Measurements from ENCODE around the gene CD83. TPM values are rescaled to one million over a fixed set of nuclear protein-coding genes. Genes with fewer than 3 reads are reported as not detected.
A peak's percentile ranks its signal among the peaks of the same experiment; 100 is the strongest.

Gene CD83
- total and polyA plus RNA-seq, 9 of the 15 experiments (the other 6 are each of a cell fraction or from before 2014, with no cell fraction given) = 2.5 to 4.1 (median 3.4) TPM

DNA sequence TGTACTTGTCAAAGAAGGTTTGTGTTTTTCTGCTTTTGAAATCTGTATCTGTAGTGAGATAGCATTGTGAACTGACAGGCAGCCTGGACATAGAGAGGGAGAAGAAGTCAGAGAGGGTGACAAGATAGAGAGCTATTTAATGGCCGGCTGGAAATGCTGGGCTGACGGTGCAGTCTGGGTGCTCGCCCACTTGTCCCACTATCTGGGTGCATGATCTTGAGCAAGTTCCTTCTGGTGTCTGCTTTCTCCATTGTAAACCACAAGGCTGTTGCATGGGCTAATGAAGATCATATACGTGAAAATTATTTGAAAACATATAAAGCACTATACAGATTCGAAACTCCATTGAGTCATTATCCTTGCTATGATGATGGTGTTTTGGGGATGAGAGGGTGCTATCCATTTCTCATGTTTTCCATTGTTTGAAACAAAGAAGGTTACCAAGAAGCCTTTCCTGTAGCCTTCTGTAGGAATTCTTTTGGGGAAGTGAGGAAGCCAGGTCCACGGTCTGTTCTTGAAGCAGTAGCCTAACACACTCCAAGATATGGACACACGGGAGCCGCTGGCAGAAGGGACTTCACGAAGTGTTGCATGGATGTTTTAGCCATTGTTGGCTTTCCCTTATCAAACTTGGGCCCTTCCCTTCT lies 18.4 kb downstream of the CD83 start (continued):
- TF ChIP-seq, protein P1, sequence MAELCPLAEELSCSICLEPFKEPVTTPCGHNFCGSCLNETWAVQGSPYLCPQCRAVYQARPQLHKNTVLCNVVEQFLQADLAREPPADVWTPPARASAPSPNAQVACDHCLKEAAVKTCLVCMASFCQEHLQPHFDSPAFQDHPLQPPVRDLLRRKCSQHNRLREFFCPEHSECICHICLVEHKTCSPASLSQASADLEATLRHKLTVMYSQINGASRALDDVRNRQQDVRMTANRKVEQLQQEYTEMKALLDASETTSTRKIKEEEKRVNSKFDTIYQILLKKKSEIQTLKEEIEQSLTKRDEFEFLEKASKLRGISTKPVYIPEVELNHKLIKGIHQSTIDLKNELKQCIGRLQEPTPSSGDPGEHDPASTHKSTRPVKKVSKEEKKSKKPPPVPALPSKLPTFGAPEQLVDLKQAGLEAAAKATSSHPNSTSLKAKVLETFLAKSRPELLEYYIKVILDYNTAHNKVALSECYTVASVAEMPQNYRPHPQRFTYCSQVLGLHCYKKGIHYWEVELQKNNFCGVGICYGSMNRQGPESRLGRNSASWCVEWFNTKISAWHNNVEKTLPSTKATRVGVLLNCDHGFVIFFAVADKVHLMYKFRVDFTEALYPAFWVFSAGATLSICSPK (IDR thresholded peaks at IDR 0.05; ENCODE audit: borderline replicate concordance) = no peak
- TF ChIP-seq FOXP1 (CRISPR knock-in tag; IDR thresholded peaks at IDR 0.05) (no peak), ZNF354B (CRISPR knock-in tag; IDR thresholded peaks at IDR 0.05) (no peak), MYC (IDR thresholded peaks at IDR 0.05; ENCODE audit: low read depth, low read length) (peak; percentile 52; the same call in 1 of the 2 replicates), MYC (CRISPR knock-in tag; IDR thresholded peaks at IDR 0.05; ENCODE audit: borderline replicate concordance, low read depth) (no peak), MCM3 (IDR thresholded peaks at IDR 0.05) (no peak), ARID1B (IDR thresholded peaks at IDR 0.05) (peak; percentile 38; the same call in 1 of the 2 replicates), NR3C1 (CRISPR knock-in tag; IDR thresholded peaks at IDR 0.05) (no peak), ZNF134 (CRISPR knock-in tag; conservative IDR thresholded peaks at IDR 0.05) (no peak), ASH1L (IDR thresholded peaks at IDR 0.05; ENCODE audit: borderline replicate concordance, low read depth, partially characterized antibody) (no peak), L3MBTL2 (IDR thresholded peaks at IDR 0.05) (peak; percentile 44; the same call in 1 of the 2 replicates), CXXC5 (CRISPR knock-in tag; IDR thresholded peaks at IDR 0.05) (0 out of 2 replicates have a peak, but pooled peaks have one; percentile 12), TCF3 (CRISPR knock-in tag; IDR thresholded peaks at IDR 0.05) (no peak)
- TF ChIP-seq, protein P2, sequence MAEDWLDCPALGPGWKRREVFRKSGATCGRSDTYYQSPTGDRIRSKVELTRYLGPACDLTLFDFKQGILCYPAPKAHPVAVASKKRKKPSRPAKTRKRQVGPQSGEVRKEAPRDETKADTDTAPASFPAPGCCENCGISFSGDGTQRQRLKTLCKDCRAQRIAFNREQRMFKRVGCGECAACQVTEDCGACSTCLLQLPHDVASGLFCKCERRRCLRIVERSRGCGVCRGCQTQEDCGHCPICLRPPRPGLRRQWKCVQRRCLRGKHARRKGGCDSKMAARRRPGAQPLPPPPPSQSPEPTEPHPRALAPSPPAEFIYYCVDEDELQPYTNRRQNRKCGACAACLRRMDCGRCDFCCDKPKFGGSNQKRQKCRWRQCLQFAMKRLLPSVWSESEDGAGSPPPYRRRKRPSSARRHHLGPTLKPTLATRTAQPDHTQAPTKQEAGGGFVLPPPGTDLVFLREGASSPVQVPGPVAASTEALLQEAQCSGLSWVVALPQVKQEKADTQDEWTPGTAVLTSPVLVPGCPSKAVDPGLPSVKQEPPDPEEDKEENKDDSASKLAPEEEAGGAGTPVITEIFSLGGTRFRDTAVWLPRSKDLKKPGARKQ (CRISPR knock-in tag; IDR thresholded peaks at IDR 0.05) = no peak
- TF ChIP-seq, protein P3, sequence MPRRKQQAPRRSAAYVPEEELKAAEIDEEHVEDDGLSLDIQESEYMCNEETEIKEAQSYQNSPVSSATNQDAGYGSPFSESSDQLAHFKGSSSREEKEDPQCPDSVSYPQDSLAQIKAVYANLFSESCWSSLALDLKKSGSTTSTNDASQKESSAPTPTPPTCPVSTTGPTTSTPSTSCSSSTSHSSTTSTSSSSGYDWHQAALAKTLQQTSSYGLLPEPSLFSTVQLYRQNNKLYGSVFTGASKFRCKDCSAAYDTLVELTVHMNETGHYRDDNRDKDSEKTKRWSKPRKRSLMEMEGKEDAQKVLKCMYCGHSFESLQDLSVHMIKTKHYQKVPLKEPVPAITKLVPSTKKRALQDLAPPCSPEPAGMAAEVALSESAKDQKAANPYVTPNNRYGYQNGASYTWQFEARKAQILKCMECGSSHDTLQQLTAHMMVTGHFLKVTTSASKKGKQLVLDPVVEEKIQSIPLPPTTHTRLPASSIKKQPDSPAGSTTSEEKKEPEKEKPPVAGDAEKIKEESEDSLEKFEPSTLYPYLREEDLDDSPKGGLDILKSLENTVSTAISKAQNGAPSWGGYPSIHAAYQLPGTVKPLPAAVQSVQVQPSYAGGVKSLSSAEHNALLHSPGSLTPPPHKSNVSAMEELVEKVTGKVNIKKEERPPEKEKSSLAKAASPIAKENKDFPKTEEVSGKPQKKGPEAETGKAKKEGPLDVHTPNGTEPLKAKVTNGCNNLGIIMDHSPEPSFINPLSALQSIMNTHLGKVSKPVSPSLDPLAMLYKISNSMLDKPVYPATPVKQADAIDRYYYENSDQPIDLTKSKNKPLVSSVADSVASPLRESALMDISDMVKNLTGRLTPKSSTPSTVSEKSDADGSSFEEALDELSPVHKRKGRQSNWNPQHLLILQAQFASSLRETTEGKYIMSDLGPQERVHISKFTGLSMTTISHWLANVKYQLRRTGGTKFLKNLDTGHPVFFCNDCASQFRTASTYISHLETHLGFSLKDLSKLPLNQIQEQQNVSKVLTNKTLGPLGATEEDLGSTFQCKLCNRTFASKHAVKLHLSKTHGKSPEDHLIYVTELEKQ (CRISPR knock-in tag; IDR thresholded peaks at IDR 0.05) = no peak
- TF ChIP-seq, protein P4, sequence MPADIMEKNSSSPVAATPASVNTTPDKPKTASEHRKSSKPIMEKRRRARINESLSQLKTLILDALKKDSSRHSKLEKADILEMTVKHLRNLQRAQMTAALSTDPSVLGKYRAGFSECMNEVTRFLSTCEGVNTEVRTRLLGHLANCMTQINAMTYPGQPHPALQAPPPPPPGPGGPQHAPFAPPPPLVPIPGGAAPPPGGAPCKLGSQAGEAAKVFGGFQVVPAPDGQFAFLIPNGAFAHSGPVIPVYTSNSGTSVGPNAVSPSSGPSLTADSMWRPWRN (IDR thresholded peaks at IDR 0.05; ENCODE audit: low read depth) = no peak
- TF ChIP-seq, protein P5, sequence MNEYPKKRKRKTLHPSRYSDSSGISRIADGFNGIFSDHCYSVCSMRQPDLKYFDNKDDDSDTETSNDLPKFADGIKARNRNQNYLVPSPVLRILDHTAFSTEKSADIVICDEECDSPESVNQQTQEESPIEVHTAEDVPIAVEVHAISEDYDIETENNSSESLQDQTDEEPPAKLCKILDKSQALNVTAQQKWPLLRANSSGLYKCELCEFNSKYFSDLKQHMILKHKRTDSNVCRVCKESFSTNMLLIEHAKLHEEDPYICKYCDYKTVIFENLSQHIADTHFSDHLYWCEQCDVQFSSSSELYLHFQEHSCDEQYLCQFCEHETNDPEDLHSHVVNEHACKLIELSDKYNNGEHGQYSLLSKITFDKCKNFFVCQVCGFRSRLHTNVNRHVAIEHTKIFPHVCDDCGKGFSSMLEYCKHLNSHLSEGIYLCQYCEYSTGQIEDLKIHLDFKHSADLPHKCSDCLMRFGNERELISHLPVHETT (CRISPR knock-in tag; conservative IDR thresholded peaks at IDR 0.05 in 1 of 2, IDR thresholded peaks at IDR 0.05 in 1 of 2) = peak in 1 of 2 experiments; percentile 27; a peak in 1 of 4 replicates

Measured in K562 (cell line).